ENCODE measurements around the gene ARHGEF4.

Gene ARHGEF4

DNA sequence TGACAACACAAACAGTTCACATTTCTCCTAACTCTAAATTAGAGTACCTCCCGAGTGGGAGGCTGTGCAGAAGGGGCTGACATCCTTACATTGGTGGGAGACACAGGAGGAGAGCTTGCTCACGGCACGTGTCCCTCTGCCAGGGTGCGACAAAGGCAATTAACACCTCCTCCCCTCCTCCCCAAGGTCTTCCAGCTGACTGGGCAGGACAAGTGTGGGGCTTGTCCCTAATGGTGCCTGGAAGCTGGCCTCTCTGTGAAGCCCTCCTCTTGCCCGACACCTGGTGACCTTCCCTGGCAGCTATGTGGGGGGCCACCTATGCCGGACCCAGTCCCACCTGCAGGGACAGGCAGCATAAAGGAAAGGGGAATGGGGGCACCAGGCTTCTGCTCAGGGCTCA, 199.6 kb downstream of the ARHGEF4 start:
- Histone ChIP-seq H3K4me3 (ENCODE audit: low read depth, low read length) (no peak overlapping the region), H3K36me3 (ENCODE audit: control insufficient read depth, insufficient read depth, low read length) (no peaks in the 10 kb centered on the region), H3K9me3 (ENCODE audit: control insufficient read depth, insufficient read depth, low read length) (no peaks in the 10 kb centered on the region), H3K9ac (ENCODE audit: low read depth, low read length) (no peak overlapping the region), H3K27me3 (ENCODE audit: control insufficient read depth, insufficient read depth, low read length) (peaks cover 19% of the 10 kb centered on the region), H3K4me1 (ENCODE audit: control insufficient read depth, insufficient read depth, low read length) (peaks cover 3% of the 10 kb centered on the region)

DNA sequence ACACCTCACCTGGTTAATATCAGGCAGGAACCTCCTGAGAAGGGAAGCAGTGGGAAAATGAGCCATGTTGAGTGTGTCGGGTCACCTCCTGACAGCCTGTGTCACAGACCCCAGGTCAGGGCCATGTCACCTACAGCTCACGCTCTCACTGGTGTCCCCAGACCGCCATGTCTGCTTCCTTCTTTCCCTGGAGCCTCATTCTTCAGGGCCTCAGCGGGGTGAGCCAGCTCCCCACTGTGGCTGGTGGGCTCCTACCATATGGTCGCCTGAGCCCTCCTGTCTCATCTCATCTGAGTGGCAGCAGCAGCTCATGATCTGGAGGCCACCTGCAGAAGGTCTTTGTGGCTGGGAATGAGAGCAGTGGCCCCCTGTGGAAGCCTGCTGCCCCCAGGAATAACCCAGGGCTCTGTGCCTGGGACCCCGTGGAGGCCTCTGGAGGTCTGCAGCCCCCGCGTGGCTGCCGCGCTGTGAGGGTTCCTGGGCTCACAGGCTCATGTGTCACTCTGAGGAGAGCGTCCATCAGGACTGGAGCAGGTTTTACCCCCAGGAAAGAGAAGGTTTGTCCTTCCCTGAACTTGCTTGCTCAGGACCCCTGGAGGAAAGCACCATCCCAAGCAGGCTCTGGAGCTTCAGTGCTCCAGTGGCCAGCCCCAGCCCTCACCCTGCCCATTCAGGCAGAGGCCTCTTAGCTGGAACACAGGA, 200.1 kb downstream of the ARHGEF4 start:
- Histone ChIP-seq H3K9me3 (ENCODE audit: control insufficient read depth, insufficient read depth, low read length) (no peaks in the 10 kb centered on the region), H3K4me3 (ENCODE audit: low read depth, low read length) (no peak overlapping the region), H3K36me3 (ENCODE audit: control insufficient read depth, insufficient read depth, low read length) (no peaks in the 10 kb centered on the region), H3K9ac (ENCODE audit: low read depth, low read length) (no peak overlapping the region), H3K27me3 (ENCODE audit: control insufficient read depth, insufficient read depth, low read length) (peaks cover 19% of the 10 kb centered on the region), H3K4me1 (ENCODE audit: control insufficient read depth, insufficient read depth, low read length) (peaks cover 3% of the 10 kb centered on the region)

DNA sequence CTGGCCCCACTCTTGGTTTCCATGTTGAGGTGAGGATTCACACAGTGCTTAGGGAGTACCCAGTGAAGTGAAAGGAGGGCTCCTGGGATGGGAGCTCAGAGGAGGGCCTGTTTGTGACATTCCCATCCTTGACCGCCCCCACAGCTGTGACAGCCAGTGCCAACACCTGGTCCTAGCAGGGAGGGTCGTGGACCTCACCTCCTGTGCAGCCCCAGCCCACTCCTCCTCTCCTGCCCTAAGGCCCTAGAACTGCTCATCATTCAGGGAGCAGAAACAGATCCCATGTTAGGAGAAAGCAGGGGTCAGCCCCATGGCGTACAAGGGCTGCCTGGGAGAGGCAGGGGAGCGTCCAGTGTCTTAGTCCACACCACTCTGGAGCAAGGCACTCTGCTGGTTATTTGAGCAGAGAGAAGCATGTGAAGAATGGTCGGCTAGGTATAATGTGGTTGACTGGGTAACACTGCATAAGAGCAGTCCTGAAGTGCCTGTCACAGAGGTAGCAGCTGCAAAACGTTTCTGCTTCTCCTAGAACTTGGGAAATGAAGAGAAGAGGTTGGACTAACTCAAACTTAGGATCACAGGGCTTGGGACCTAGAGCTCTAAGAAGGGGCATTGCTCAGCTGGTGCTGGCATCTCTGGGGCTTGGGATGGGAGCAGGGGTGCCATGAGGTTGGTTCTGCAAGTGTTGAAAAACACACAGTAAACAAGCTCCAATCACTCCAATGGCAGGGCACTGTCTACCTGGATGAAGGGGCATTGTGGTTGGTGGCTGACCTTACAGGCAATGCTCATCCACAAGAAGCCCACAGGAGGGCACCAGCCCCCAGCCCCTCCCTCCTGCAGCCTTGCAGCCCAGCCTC, 200.9 kb downstream of the ARHGEF4 start:
- Histone ChIP-seq H3K9me3 (ENCODE audit: control insufficient read depth, insufficient read depth, low read length) (no peaks in the 10 kb centered on the region), H3K4me3 (ENCODE audit: low read depth, low read length) (no peak overlapping the region), H3K36me3 (ENCODE audit: control insufficient read depth, insufficient read depth, low read length) (peaks cover 3% of the 10 kb centered on the region), H3K4me1 (ENCODE audit: control insufficient read depth, insufficient read depth, low read length) (peaks cover 3% of the 10 kb centered on the region), H3K27me3 (ENCODE audit: control insufficient read depth, insufficient read depth, low read length) (peaks cover 19% of the 10 kb centered on the region), H3K9ac (ENCODE audit: low read depth, low read length) (no peak overlapping the region)

DNA sequence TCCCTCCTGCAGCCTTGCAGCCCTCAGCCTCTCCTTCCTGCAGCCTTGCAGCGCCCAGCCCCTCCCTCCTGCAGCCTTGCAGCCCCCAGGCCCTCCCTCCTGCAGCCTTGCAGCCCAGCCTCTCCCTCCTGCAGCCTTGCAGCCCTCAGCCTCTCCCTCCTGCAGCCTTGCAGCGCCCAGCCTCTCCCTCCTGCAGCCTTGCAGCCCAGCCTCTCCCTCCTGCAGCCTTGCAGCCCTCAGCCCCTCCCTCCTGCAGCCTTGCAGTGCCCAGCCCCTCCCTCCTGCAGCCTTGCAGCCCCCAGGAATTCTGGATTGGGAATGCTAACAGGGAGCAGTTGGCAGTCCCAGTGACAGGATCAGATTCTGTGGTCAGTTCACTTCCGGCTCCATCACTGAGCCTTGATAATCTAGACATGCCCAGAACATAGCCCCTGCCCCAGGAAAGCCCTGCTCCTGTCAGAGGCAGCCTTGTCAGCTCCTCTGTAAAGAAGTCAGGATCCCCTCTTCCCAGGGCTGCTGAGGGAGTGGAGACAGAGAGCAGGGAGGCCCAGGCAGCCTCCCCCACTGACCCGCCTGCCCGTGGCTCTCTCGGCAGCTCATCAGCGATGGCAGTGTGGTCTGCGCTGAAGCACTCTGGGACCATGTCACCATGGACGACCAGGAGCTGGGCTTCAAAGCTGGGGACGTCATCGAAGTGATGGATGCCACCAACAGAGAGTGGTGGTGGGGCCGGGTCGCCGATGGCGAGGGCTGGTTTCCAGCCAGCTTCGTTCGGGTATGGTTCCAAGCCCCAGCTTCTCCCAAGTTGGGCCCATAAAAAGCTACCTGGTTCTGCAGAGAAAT, 201.8 kb downstream of the ARHGEF4 start:
- H3K9ac ChIP-seq (ENCODE audit: low read depth, low read length): no peak overlapping the region
- H3K4me1 ChIP-seq (ENCODE audit: control insufficient read depth, insufficient read depth, low read length): peaks cover 3% of the 10 kb centered on the region
- no peaks in the 10 kb centered on the region for H3K9me3 ChIP-seq (ENCODE audit: control insufficient read depth, insufficient read depth, low read length)
- H3K27me3 ChIP-seq (ENCODE audit: control insufficient read depth, insufficient read depth, low read length): peaks cover 16% of the 10 kb centered on the region
- H3K36me3 ChIP-seq (ENCODE audit: control insufficient read depth, insufficient read depth, low read length): peaks cover 3% of the 10 kb centered on the region
- H3K4me3 ChIP-seq (ENCODE audit: low read depth, low read length): no peak overlapping the region

DNA sequence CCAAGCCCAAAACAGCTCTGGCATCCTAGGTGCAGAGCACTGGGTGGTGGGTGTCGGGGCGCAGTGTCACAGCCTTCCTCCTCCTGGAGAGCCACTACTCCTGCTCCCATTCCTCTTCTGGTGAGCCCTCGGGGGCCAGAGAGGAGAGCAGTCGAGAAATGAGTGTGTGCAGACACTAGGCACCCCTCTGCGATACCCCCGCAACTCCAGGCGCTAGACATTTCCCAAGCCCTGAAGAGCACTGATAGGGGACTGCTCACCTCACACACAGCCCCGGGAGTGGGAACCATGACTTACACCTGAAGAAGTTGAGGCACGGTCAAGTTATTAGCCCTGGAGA, 202.4 kb downstream of the ARHGEF4 start:
- Histone ChIP-seq H3K4me1 (ENCODE audit: control insufficient read depth, insufficient read depth, low read length) (peaks cover 3% of the 10 kb centered on the region), H3K9ac (ENCODE audit: low read depth, low read length) (no peak overlapping the region), H3K9me3 (ENCODE audit: control insufficient read depth, insufficient read depth, low read length) (no peaks in the 10 kb centered on the region), H3K27me3 (ENCODE audit: control insufficient read depth, insufficient read depth, low read length) (peaks cover 10% of the 10 kb centered on the region), H3K36me3 (ENCODE audit: control insufficient read depth, insufficient read depth, low read length) (peaks cover 3% of the 10 kb centered on the region), H3K4me3 (ENCODE audit: low read depth, low read length) (no peak overlapping the region)

DNA sequence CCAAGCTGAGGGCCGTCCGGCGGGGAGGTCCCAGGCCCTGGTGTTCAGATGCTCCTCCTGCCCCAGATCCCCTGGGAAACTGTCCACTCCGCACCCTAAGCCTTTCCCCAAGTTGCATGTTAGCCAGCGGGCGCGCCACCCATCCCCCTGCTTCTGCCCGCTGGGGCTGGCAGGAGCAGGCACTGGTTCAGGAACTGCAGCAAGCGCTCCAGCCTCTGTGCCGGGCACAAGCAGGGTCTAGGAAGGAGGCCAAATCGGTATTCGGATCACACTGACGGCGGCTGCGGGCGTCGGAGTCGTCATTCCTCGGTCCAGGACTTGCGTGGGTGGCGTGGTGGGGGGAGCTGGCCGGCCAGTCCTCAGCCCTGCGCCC, 202.8 kb downstream of the ARHGEF4 start:
- Histone ChIP-seq H3K36me3 (ENCODE audit: control insufficient read depth, insufficient read depth, low read length) (peaks cover 3% of the 10 kb centered on the region), H3K9ac (ENCODE audit: low read depth, low read length) (no peak overlapping the region), H3K27me3 (ENCODE audit: control insufficient read depth, insufficient read depth, low read length) (peaks cover 6% of the 10 kb centered on the region), H3K9me3 (ENCODE audit: control insufficient read depth, insufficient read depth, low read length) (no peaks in the 10 kb centered on the region), H3K4me1 (ENCODE audit: control insufficient read depth, insufficient read depth, low read length) (peaks cover 3% of the 10 kb centered on the region), H3K4me3 (ENCODE audit: low read depth, low read length) (no peak overlapping the region)

DNA sequence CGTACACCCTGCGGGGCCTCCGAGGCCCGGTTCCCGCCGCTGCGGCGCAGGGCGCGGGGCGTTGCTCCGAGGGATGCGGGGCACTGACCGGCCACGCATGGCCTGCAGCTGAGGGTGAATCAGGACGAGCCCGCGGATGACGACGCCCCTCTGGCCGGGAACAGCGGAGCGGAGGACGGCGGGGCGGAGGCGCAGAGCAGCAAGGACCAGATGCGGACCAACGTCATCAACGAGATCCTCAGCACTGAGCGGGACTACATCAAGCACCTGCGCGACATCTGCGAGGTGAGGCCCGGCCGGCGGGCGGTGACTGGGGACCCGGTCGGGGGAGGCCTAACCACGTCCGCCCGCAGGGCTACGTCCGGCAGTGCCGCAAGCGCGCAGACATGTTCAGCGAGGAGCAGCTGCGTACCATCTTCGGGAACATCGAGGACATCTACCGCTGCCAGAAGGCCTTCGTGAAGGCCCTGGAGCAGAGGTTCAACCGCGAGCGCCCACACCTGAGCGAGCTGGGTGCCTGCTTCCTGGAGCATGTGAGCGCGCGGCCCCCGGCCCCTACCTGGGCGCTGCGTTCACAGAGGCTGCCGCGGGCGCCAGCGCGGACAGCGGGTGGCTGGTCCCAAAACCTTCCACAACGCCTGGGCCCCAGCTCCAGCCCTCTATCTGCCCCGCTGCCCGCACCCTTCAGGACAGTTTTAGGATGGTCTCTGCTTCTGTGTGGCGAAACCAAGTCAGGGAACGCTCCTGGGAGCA, 203.4 kb downstream of the ARHGEF4 start:
- no peak overlapping the region for H3K4me3 ChIP-seq (ENCODE audit: low read depth, low read length)
- peaks cover 5% of the 10 kb centered on the region for H3K27me3 ChIP-seq (ENCODE audit: control insufficient read depth, insufficient read depth, low read length)
- peaks cover 3% of the 10 kb centered on the region for H3K4me1 ChIP-seq (ENCODE audit: control insufficient read depth, insufficient read depth, low read length)
- no peak overlapping the region for H3K9ac ChIP-seq (ENCODE audit: low read depth, low read length)
- H3K36me3 ChIP-seq (ENCODE audit: control insufficient read depth, insufficient read depth, low read length): peaks cover 3% of the 10 kb centered on the region
- H3K9me3 ChIP-seq (ENCODE audit: control insufficient read depth, insufficient read depth, low read length): no peaks in the 10 kb centered on the region

DNA sequence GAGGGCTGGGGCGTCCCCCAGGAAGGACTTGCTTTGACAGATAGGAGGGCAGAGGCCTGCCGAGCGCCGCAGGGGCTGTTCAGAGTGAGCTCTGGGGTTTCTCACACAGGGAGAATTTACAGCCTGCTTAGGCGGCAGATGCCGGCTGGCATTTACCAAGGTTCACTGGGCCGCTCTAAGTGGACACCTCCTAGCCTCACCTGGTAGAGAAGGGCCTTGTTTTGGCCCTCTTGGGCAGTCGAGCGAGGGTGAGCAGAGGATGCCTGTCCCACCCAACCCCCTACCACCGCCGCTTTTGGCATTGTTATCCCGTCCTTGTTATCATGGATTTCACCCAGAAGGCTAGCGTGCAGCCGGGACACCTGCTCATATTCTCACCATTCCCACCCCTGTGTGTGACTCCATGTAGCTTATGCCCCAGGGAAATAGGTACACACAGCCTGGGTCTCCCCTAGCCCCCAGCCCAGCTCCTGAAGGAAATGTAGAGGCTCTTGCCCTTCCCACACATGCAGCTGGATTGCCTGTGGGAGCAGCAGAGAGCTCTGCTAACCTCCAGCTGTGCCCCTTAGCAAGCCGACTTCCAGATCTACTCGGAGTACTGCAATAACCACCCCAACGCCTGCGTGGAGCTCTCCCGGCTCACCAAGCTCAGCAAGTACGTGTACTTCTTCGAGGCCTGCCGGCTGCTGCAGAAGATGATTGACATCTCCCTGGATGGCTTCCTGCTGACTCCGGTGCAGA, 204.1 kb downstream of the ARHGEF4 start:
- Histone ChIP-seq H3K4me3 (ENCODE audit: low read depth, low read length) (no peak overlapping the region), H3K36me3 (ENCODE audit: control insufficient read depth, insufficient read depth, low read length) (peaks cover 5% of the 10 kb centered on the region), H3K9me3 (ENCODE audit: control insufficient read depth, insufficient read depth, low read length) (no peaks in the 10 kb centered on the region), H3K9ac (ENCODE audit: low read depth, low read length) (no peak overlapping the region), H3K4me1 (ENCODE audit: control insufficient read depth, insufficient read depth, low read length) (no peaks in the 10 kb centered on the region), H3K27me3 (ENCODE audit: control insufficient read depth, insufficient read depth, low read length) (peaks cover 4% of the 10 kb centered on the region)

DNA sequence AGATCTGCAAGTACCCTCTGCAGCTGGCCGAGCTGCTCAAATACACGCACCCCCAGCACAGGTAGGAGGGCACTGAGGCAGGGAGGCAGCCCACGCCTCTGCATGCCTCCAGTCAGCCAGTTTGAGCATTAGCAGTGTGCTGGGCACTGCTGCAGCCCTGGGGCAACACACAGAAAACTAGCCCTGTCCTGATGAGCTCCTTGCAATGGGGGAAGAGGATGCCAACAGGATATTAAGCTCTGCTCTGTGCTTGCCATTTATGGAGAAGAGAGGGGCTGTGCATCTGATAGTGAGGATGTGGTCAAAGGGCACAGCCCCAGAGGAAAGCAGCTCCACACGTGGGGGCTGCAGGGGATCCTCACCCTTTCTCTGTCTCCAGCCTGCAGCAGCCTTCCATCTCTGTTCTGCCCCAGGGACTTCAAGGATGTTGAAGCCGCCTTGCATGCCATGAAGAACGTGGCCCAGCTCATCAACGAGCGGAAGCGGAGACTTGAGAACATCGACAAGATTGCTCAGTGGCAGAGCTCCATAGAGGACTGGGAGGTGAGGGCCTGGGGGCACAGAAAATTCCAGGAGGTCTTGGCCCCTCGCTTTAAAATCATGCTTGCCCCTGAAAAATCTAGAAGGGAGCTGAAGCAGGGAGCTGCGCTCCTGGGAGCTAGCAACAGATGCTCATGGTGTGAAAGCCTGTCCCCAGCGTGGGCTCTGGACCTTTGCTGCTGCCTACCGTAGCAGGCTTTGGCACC, 204.9 kb downstream of the ARHGEF4 start:
- no peaks in the 10 kb centered on the region for H3K9me3 ChIP-seq (ENCODE audit: control insufficient read depth, insufficient read depth, low read length)
- peaks cover 11% of the 10 kb centered on the region for H3K36me3 ChIP-seq (ENCODE audit: control insufficient read depth, insufficient read depth, low read length)
- no peaks in the 10 kb centered on the region for H3K4me1 ChIP-seq (ENCODE audit: control insufficient read depth, insufficient read depth, low read length)
- H3K9ac ChIP-seq (ENCODE audit: low read depth, low read length): no peak overlapping the region
- H3K27me3 ChIP-seq (ENCODE audit: control insufficient read depth, insufficient read depth, low read length): no peaks in the 10 kb centered on the region
- no peak overlapping the region for H3K4me3 ChIP-seq (ENCODE audit: low read depth, low read length)

DNA sequence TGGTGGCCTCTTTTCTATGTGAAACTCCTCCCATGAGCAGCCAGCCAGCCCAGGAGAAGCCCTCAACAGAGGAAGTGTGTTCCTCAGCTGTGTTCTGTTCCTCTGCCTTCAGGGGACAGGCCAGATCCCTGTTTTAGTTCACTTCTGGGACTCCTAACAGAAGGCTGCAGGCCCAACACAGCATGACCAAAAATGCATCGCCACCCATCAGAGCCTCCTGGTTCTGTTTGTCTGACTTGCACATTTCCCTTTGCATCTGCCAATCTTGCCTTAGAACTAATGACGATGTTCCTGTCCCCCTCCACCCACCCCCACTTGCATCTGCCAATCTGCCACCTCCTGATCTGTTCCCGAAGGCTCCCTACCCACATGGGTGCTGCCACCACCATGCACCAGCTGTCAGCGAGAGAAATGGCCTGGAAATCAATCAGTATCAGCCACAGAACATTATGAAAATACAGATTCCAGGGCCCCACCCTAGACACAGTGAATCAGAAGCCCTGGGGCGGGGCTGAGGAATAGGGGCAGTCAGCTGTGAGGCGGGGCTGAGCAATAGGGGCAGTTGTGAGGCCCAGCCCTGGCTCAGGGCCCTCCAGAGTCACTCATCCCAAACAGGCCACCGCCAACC, 205.5 kb downstream of the ARHGEF4 start:
- Histone ChIP-seq H3K27me3 (ENCODE audit: control insufficient read depth, insufficient read depth, low read length) (no peaks in the 10 kb centered on the region), H3K4me1 (ENCODE audit: control insufficient read depth, insufficient read depth, low read length) (no peaks in the 10 kb centered on the region), H3K4me3 (ENCODE audit: low read depth, low read length) (no peak overlapping the region)

More for the DNA sequence above, 205.5 kb downstream of the ARHGEF4 start:
- Histone ChIP-seq H3K9me3 (ENCODE audit: control insufficient read depth, insufficient read depth, low read length) (no peaks in the 10 kb centered on the region), H3K9ac (ENCODE audit: low read depth, low read length) (no peak overlapping the region), H3K36me3 (ENCODE audit: control insufficient read depth, insufficient read depth, low read length) (peaks cover 11% of the 10 kb centered on the region)

All from iPS-15b (cell line).